Osteocyte (in vitro differentiated cells): Measurements from ENCODE around the gene CHEK1. TPM values are rescaled to one million over a fixed set of nuclear protein-coding genes. Genes with fewer than 3 reads are reported as not detected.

Experiments
- DNase-seq: peaks from one replicate; pipeline ENCODE4 v3.0.0; 2021; ENCODE audit warnings: mixed read lengths; ENCODE audit not compliant: unreplicated experiment; ENCODE audit errors: extremely low spot score
- H3K27ac Mint-ChIP-seq: one replicate; pipeline ENCODE4 v1.8.0; 2021; ENCODE audit warnings: mild to moderate bottlenecking, mixed read lengths; ENCODE audit not compliant: unreplicated experiment
- H3K27me3 Mint-ChIP-seq: one replicate; pipeline ENCODE4 v1.8.0; 2021; ENCODE audit warnings: mixed read lengths; ENCODE audit not compliant: unreplicated experiment
- H3K36me3 Mint-ChIP-seq: one replicate; pipeline ENCODE4 v1.8.0; 2021; ENCODE audit warnings: mixed read lengths; ENCODE audit not compliant: unreplicated experiment
- H3K4me1 Mint-ChIP-seq: one replicate; pipeline ENCODE4 v1.8.0; 2021; ENCODE audit warnings: mixed read lengths; ENCODE audit not compliant: unreplicated experiment
- H3K4me3 Mint-ChIP-seq: one replicate; pipeline ENCODE4 v1.8.0; 2021; ENCODE audit warnings: mild to moderate bottlenecking, moderate library complexity, mixed read lengths; ENCODE audit not compliant: unreplicated experiment
- H3K9me3 Mint-ChIP-seq: one replicate; pipeline ENCODE4 v1.8.0; 2021; ENCODE audit warnings: mixed read lengths; ENCODE audit not compliant: unreplicated experiment
- CTCF ChIP-seq: fragments of 200-600 bp; sonication (generic); IDR thresholded peaks from 2 replicates; pipeline ENCODE4 v1.5.0; 2021; ENCODE audit warnings: antibody characterized with exemption, mild to moderate bottlenecking, moderate library complexity
- total RNA-seq: library from RNA; stranded (reverse); gene quantifications from 2 replicates; pipeline ENCODE4 v1.2.1, GENCODE V29; 2021

The CHEK1 gene
- total RNA-seq, 1 donor from 2014 or later = 23.1 TPM

GRCh38 chr11:125625225-125625629 lies 264 bp downstream of the CHEK1 start:
- H3K4me3 Mint-ChIP-seq = peak overlapping the region; percentile 82
- H3K27ac Mint-ChIP-seq = peak overlapping the region; percentile 86
- H3K4me1 Mint-ChIP-seq = peaks cover 42% of the 10 kb centered on the region
- DNase-seq = no peak
- H3K9me3 Mint-ChIP-seq = no peaks in the 10 kb centered on the region
- H3K36me3 Mint-ChIP-seq = peaks cover 14% of the 10 kb centered on the region
- TF ChIP-seq CTCF = no peak
- no peaks in the 10 kb centered on the region for H3K27me3 Mint-ChIP-seq

GRCh38 chr11:125625630-125626287 lies 796 bp downstream of the CHEK1 start:
- TF ChIP-seq CTCF = no peak
- Mint-ChIP-seq H3K4me1 (peaks cover 43% of the 10 kb centered on the region), H3K27me3 (no peaks in the 10 kb centered on the region), H3K4me3 (peak overlapping the region; percentile 82), H3K9me3 (no peaks in the 10 kb centered on the region), H3K27ac (peak overlapping the region; percentile 86), H3K36me3 (peaks cover 10% of the 10 kb centered on the region)
- DNase-seq = peak; percentile 96

GRCh38 chr11:125626288-125626950 lies 1.5 kb downstream of the CHEK1 start:
- Mint-ChIP-seq H3K27me3 (no peaks in the 10 kb centered on the region), H3K27ac (peak overlapping the region; percentile 86), H3K4me3 (peak overlapping the region; percentile 82), H3K9me3 (no peaks in the 10 kb centered on the region), H3K4me1 (peaks cover 40% of the 10 kb centered on the region), H3K36me3 (peaks cover 5% of the 10 kb centered on the region)
- peak; percentile 48 for TF ChIP-seq CTCF
- no peak for DNase-seq

- no peaks in the 10 kb centered on the region for H3K36me3 Mint-ChIP-seq
- no peak for DNase-seq
- no peaks in the 10 kb centered on the region for H3K9me3 Mint-ChIP-seq
- TF ChIP-seq CTCF = no peak
- peak overlapping the region; percentile 82 for H3K4me3 Mint-ChIP-seq
- no peaks in the 10 kb centered on the region for H3K27me3 Mint-ChIP-seq
- H3K27ac Mint-ChIP-seq = peak overlapping the region; percentile 86
- H3K4me1 Mint-ChIP-seq = peaks cover 31% of the 10 kb centered on the region
These were observed 2.4 kb downstream of the CHEK1 start for GRCh38 chr11:125627236-125627910.

- Mint-ChIP-seq H3K9me3 (no peaks in the 10 kb centered on the region), H3K4me3 (no peak overlapping the region), H3K36me3 (peaks cover 43% of the 10 kb centered on the region), H3K27ac (no peak overlapping the region), H3K27me3 (no peaks in the 10 kb centered on the region), H3K4me1 (peaks cover 3% of the 10 kb centered on the region)
- DNase-seq = no peak
- no peak for TF ChIP-seq CTCF
These were observed 12.9 kb downstream of the CHEK1 start for GRCh38 chr11:125637840-125638239.
